Measurements from ENCODE around the gene AHCYL2. TPM values are rescaled to one million over a fixed set of nuclear protein-coding genes. Genes with fewer than 3 reads are reported as not detected.

The AHCYL2 gene
- total RNA-seq, 1 donor from 2014 or later, result 39.3 TPM

Small RNA genes within 50 kb of the gene (small RNA-seq; reads per million reads assigned to genes)
- gene AC009244.1, result not detected
- not detected for gene SNRPGP3

Other genes with a start within 250 kb of the AHCYL2 start
- 88.2 and 96.2 TPM in 2 replicates for gene TNPO3, start 169.9 kb upstream of the AHCYL2 start, total RNA-seq (ENCODE audit: low replicate concordance)
- gene TSPAN33, start 80.3 kb upstream of the AHCYL2 start, total RNA-seq (ENCODE audit: low replicate concordance), result 34.5 and 52.7 TPM in 2 replicates
- 46.0 and 114 TPM in 2 replicates for gene SMO, start 36.4 kb upstream of the AHCYL2 start, total RNA-seq (ENCODE audit: low replicate concordance)
- 11.6 and 12.5 TPM in 2 replicates for gene STRIP2, start 209.4 kb downstream of the AHCYL2 start, total RNA-seq (ENCODE audit: low replicate concordance)